Measurements from ENCODE around the gene CPB1. TPM values are rescaled to one million over a fixed set of nuclear protein-coding genes. Genes with fewer than 3 reads are reported as not detected.
"Not testable (repeated sequence)": the region's sequence is repeated elsewhere in the genome, so short reads cannot be mapped to it uniquely, and the experiment has no call there.

CPB1 gene
- under 1 TPM in 1 of 2 donors, not detected in 1; 0.41 TPM for total RNA-seq
- long read RNA-seq: 0 reads

GRCh38 chr3:148827585-148827984 lies at the start of gene CPB1:
Gene CPB1 (plus strand): TSS chr3:148827811. CDS start chr3:148827824, 13 bp downstream.
- DNase-seq: no peak
- ATAC-seq: no peak

GRCh38 chr3:148778926-148779325 lies 48.7 kb upstream of the CPB1 start:
- intact Hi-C loops (cut with DNase I): no loop called here
- ATAC-seq: no peak

More at GRCh38 chr3:148827585-148827984, at the start of gene CPB1:
- intact Hi-C loops (cut with DNase I): no loop called here

GRCh38 chr3:148785026-148785425 lies 42.6 kb upstream of the CPB1 start:
- ATAC-seq; DNase-seq; intact Hi-C loops (cut with DNase I): not testable (repeated sequence)

More at GRCh38 chr3:148778926-148779325, 48.7 kb upstream of the CPB1 start:
- DNase-seq: no peak

GRCh38 chr3:148786159-148786558 lies 41.5 kb upstream of the CPB1 start:
- ATAC-seq; intact Hi-C loops (cut with DNase I); DNase-seq: not testable (repeated sequence)

- DNase-seq (no peak), ATAC-seq (no peak)
- intact Hi-C loops (cut with DNase I): no loop called here
These were observed 38.5 kb upstream of the CPB1 start for GRCh38 chr3:148789146-148789545.

- ATAC-seq: no peak
- DNase-seq: no peak
- intact Hi-C loops (cut with DNase I): no loop called here
These were observed 37.7 kb upstream of the CPB1 start for GRCh38 chr3:148789906-148790305.

- ATAC-seq: no peak
- no peak for DNase-seq
- intact Hi-C loops (cut with DNase I): no loop called here
These were observed 37.2 kb upstream of the CPB1 start for GRCh38 chr3:148790370-148790769.

GRCh38 chr3:148790851-148791735 lies 36.5 kb upstream of the CPB1 start:
- DNase-seq (no peak), ATAC-seq (peak; percentile 70 to 75)
- intact Hi-C loops (cut with DNase I): no loop called here

GRCh38 chr3:148791920-148792319 lies 35.7 kb upstream of the CPB1 start:
- ATAC-seq (no peak), DNase-seq (no peak)
- intact Hi-C loops (cut with DNase I): no loop called here

GRCh38 chr3:148792516-148792915 lies 35.1 kb upstream of the CPB1 start:
- intact Hi-C loops (cut with DNase I): no loop called here
- ATAC-seq: no peak

GRCh38 chr3:148796799-148797198 lies 30.8 kb upstream of the CPB1 start:
- no peak for ATAC-seq
- DNase-seq: no peak
- intact Hi-C loops (cut with DNase I): no loop called here

More at GRCh38 chr3:148792516-148792915, 35.1 kb upstream of the CPB1 start:
- DNase-seq: no peak

GRCh38 chr3:148797795-148798194 lies 29.8 kb upstream of the CPB1 start:
- ATAC-seq: no peak
- DNase-seq: no peak
- intact Hi-C loops (cut with DNase I): no loop called here

GRCh38 chr3:148800414-148800813 lies 27.2 kb upstream of the CPB1 start:
- intact Hi-C loops (cut with DNase I): no loop called here
- DNase-seq (no peak), ATAC-seq (no peak)

- intact Hi-C loops (cut with DNase I): no loop called here
- DNase-seq (no peak), ATAC-seq (no peak)
These were observed 17.8 kb upstream of the CPB1 start for GRCh38 chr3:148809835-148810234.

- ATAC-seq (no peak), DNase-seq (no peak)
- intact Hi-C loops (cut with DNase I): no loop called here
These were observed 12.1 kb upstream of the CPB1 start for GRCh38 chr3:148815316-148816110.

- ATAC-seq: no peak
These were observed 11.2 kb upstream of the CPB1 start for GRCh38 chr3:148816427-148816826.

GRCh38 chr3:148816981-148817525 lies 10.6 kb upstream of the CPB1 start:
- ATAC-seq (peak in 1 of 2 donors; percentile 22), DNase-seq (no peak)
- intact Hi-C loops (cut with DNase I): no loop called here

More at GRCh38 chr3:148816427-148816826, 11.2 kb upstream of the CPB1 start:
- intact Hi-C loops (cut with DNase I): no loop called here
- no peak for DNase-seq

- intact Hi-C loops (cut with DNase I): no loop called here
- DNase-seq (no peak), ATAC-seq (no peak)
These were observed 7.0 kb upstream of the CPB1 start for GRCh38 chr3:148820361-148821245.

GRCh38 chr3:148823026-148823425 lies 4.6 kb upstream of the CPB1 start:
- no peak for DNase-seq
- intact Hi-C loops (cut with DNase I): no loop called here
- ATAC-seq: no peak
